ENCODE measurements around the gene ALOX15.

Gene ALOX15

GRCh38 chr17:4636474-4637100, 4.9 kb downstream of the ALOX15 start:
- no peak for DNase-seq (ENCODE audit: low read depth)
- TF ChIP-seq, protein P1, sequence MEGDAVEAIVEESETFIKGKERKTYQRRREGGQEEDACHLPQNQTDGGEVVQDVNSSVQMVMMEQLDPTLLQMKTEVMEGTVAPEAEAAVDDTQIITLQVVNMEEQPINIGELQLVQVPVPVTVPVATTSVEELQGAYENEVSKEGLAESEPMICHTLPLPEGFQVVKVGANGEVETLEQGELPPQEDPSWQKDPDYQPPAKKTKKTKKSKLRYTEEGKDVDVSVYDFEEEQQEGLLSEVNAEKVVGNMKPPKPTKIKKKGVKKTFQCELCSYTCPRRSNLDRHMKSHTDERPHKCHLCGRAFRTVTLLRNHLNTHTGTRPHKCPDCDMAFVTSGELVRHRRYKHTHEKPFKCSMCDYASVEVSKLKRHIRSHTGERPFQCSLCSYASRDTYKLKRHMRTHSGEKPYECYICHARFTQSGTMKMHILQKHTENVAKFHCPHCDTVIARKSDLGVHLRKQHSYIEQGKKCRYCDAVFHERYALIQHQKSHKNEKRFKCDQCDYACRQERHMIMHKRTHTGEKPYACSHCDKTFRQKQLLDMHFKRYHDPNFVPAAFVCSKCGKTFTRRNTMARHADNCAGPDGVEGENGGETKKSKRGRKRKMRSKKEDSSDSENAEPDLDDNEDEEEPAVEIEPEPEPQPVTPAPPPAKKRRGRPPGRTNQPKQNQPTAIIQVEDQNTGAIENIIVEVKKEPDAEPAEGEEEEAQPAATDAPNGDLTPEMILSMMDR (IDR thresholded peaks at IDR 0.05; ENCODE audit: low read depth, low read length, missing control alignments), result no peak
- H3K4me3 ChIP-seq (ENCODE audit: low read depth, low read length), result no peak overlapping the region
- in situ Hi-C loops (cut with HindIII; ENCODE audit: low sequenced_read_pairs), result no loop called here

DNA sequence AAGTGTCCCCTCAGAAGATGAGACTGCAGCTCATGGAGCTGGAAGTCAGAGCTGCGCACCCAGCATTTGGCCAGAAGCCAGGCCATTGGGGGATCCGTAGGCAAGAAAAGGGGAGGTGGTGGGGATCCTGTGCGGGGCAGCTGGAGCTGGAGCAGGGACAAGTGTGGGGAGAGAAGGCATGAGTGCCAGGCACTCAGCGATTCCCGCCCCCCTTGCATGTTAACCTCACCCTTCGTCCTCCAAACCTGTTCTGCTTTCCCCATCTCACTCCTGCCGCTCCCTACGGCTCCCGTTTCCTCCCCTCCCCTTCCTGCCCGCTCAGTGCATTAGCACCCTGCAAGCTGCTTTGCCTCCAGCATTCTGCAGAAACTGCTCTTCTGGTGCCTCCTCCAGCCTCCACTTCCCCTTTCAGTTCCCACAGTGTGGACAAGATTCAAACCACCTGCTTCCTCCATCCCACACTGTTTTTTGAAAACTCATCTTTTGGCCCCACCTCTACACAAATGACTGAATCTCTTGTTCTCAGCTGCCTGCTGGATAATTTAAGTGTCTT, 5.6 kb downstream of the ALOX15 start:
- TF ChIP-seq, protein P1 (IDR thresholded peaks at IDR 0.05; ENCODE audit: low read depth, low read length, missing control alignments), result no peak
- in situ Hi-C loops (cut with HindIII; ENCODE audit: low sequenced_read_pairs), result no loop called here
- no peak for DNase-seq (ENCODE audit: low read depth)
- no peak overlapping the region for H3K4me3 ChIP-seq (ENCODE audit: low read depth, low read length)

GRCh38 chr17:4634976-4635375, 6.5 kb downstream of the ALOX15 start:
- DNase-seq (ENCODE audit: low read depth), result no peak
- TF ChIP-seq, protein P1 (IDR thresholded peaks at IDR 0.05; ENCODE audit: low read depth, low read length, missing control alignments), result no peak
- in situ Hi-C loops (cut with HindIII; ENCODE audit: low sequenced_read_pairs), result no loop called here
- no peak overlapping the region for H3K4me3 ChIP-seq (ENCODE audit: low read depth, low read length)

GRCh38 chr17:4633643-4634042, 7.8 kb downstream of the ALOX15 start:
- TF ChIP-seq, protein P1 (IDR thresholded peaks at IDR 0.05; ENCODE audit: low read depth, low read length, missing control alignments), result no peak
- no peak overlapping the region for H3K4me3 ChIP-seq (ENCODE audit: low read depth, low read length)
- in situ Hi-C loops (cut with HindIII; ENCODE audit: low sequenced_read_pairs), result no loop called here
- no peak for DNase-seq (ENCODE audit: low read depth)

GRCh38 chr17:4632581-4632920, 8.9 kb downstream of the ALOX15 start:
- no peak overlapping the region for H3K4me3 ChIP-seq (ENCODE audit: low read depth, low read length)
- DNase-seq (ENCODE audit: low read depth), result no peak
- in situ Hi-C loops (cut with HindIII; ENCODE audit: low sequenced_read_pairs), result no loop called here
- TF ChIP-seq, protein P1 (IDR thresholded peaks at IDR 0.05; ENCODE audit: low read depth, low read length, missing control alignments), result no peak

DNA sequence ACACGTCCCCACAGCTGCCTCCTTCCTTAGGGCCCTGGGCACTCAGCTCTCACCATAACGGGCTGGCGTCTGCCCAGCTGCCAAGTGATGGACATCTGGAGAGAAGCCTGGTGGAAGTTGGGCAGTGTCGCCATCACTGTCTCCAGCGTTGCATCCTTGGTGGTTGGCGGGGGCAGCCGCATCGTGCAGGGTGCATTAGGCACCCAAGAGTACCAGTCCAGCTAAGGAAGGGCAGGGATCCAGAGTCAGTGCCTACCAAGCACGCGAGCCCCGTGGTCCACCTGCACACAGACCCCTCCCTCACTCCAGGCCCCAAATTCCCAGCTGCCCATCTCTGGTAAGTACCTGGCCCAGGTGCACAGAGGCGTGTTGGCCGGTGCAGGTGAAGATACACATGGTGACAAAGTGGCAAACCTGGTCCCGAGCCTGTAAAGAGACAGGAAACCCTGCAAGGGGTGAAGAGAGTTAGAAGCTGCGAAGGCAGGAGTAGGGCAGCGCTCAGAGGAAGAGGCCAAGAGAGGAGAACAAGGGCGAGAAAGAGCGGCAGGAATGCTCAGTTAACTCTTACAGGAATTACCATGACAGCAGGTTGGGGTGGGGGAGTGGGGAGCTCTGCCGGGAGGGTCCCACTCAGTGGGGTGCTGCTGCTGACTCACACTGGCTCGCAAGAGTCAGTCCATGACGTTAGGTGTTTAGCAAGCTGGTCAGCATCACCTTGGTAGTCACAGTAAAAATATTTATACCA, 9.5 kb downstream of the ALOX15 start:
- TF ChIP-seq, protein P1 (IDR thresholded peaks at IDR 0.05; ENCODE audit: low read depth, low read length, missing control alignments), result no peak
- in situ Hi-C loops (cut with HindIII; ENCODE audit: low sequenced_read_pairs), result no loop called here
- no peak overlapping the region for H3K4me3 ChIP-seq (ENCODE audit: low read depth, low read length)
- DNase-seq (ENCODE audit: low read depth), result no peak

Data from astrocyte of the cerebellum (primary cell).